H1 (cell line): ENCODE results near the gene OR10G3. TPM values are rescaled to one million over a fixed set of nuclear protein-coding genes. Genes with fewer than 3 reads are reported as not detected.

Experiments
- CTCF ChIA-PET: fragments of 300-600 bp; sonication (Branson Sonifier 250); formaldehyde crosslinking; loops from one replicate; lab custom pipeline; 2021; ENCODE audit not compliant: partially characterized antibody; lab: Charles Lee
- POLR2A ChIA-PET: fragments of 300-600 bp; sonication (Branson Sonifier 250); formaldehyde crosslinking; loops from one replicate; lab custom pipeline; 2021; ENCODE audit warnings: inconsistent platforms; ENCODE audit not compliant: partially characterized antibody; lab: Charles Lee
- DNase-seq, 2 experiments: peaks; one replicate each; pipeline versions ENCODE4 v3.0.0 to v3.0.0-alpha.2; 2010 to 2022; ENCODE audit warnings: low spot score in 2 of 2, low read depth in 1 of 2, mixed read lengths in 1 of 2
- FAIRE-seq: peaks from 2 replicates; lab custom pipeline; 2011; peaks lifted over from hg19 to GRCh38; lab: Jason Lieb, UNC
- H2AFZ ChIP-seq: 2 replicates; pipeline ENCODE4 v1.8.1; 2012; ENCODE audit warnings: low read length, inconsistent platforms
- H2AK5ac ChIP-seq: 2 replicates; pipeline ENCODE4 v1.6.1; 2013; ENCODE audit warnings: low read depth, low read length
- H2BK120ac ChIP-seq: replicated peaks from 2 replicates; pipeline ENCODE3; 2013; ENCODE audit warnings: low read depth, low read length, inconsistent platforms
- H2BK12ac ChIP-seq: 2 replicates; pipeline ENCODE4 v1.6.1; 2013; ENCODE audit warnings: low read depth, low read length
- H2BK15ac ChIP-seq: 2 replicates; pipeline ENCODE4 v1.6.1; 2013; ENCODE audit warnings: low read length
- H2BK20ac ChIP-seq: 2 replicates; pipeline ENCODE4 v1.6.1; 2013; ENCODE audit warnings: low read length
- H2BK5ac ChIP-seq: 2 replicates; pipeline ENCODE4 v1.6.1; 2013; ENCODE audit warnings: low read depth, low read length
- H3K14ac ChIP-seq: 2 replicates; pipeline ENCODE4 v1.6.1; 2013; ENCODE audit warnings: inconsistent platforms; ENCODE audit not compliant: insufficient read length
- H3K18ac ChIP-seq: 2 replicates; pipeline ENCODE4 v1.6.1; 2013; ENCODE audit warnings: low read length; ENCODE audit errors: extremely low read depth
- H3K23ac ChIP-seq: 2 replicates; pipeline ENCODE4 v1.6.1; 2013; ENCODE audit warnings: inconsistent platforms; ENCODE audit not compliant: insufficient read length
- H3K23me2 ChIP-seq: 2 replicates; pipeline ENCODE4 v1.6.1; 2013; ENCODE audit warnings: low read depth, low read length
- H3K27ac ChIP-seq: 2 replicates; pipeline ENCODE4 v1.6.1; 2011; ENCODE audit warnings: low read depth, low read length, inconsistent platforms
- H3K27me3 ChIP-seq, 4 experiments: replicated peaks in 1 of 4; 1 replicate in 1 of 4; 2 replicates in 3 of 4; pipeline versions ENCODE4 v1.6.1 to v1.8.1; 2011 to 2013; ENCODE audit warnings: low read length in 3 of 4, mild to moderate bottlenecking in 3 of 4, inconsistent platforms in 2 of 4, mixed read lengths in 2 of 4, moderate library complexity in 1 of 4; ENCODE audit not compliant: control insufficient read depth in 3 of 4, insufficient read depth in 3 of 4; ENCODE audit errors: extremely low read depth in 1 of 4
- H3K36me3 ChIP-seq, 4 experiments: 2 replicates each; pipeline versions ENCODE4 v1.6.1 to v1.8.1; 2011 to 2013; ENCODE audit warnings: mild to moderate bottlenecking in 4 of 4, low read length in 3 of 4, moderate library complexity in 2 of 4, control low read depth in 1 of 4, inconsistent platforms in 1 of 4; ENCODE audit not compliant: insufficient read depth in 4 of 4, control insufficient read depth in 2 of 4
- H3K4ac ChIP-seq: replicated peaks from 2 replicates; pipeline ENCODE3; 2013; ENCODE audit warnings: low read length, low read depth, mixed read lengths, inconsistent platforms; ENCODE audit not compliant: insufficient read length
- H3K4me1 ChIP-seq, 4 experiments: replicated peaks in 1 of 4; 1 replicate in 1 of 4; 2 replicates in 3 of 4; pipeline versions ENCODE4 v1.6.1 to v1.8.1; 2011 to 2013; ENCODE audit warnings: low read length in 3 of 4, inconsistent platforms in 2 of 4, mixed read lengths in 1 of 4; ENCODE audit not compliant: insufficient read depth in 4 of 4, control insufficient read depth in 3 of 4
- H3K4me2 ChIP-seq, 2 experiments: 2 replicates each; pipeline versions ENCODE4 v1.6.1 to v1.8.1; 2011 to 2013; ENCODE audit warnings: low read depth in 2 of 2, low read length in 2 of 2, control low read depth in 1 of 2, inconsistent platforms in 1 of 2, mild to moderate bottlenecking in 1 of 2; ENCODE audit not compliant: insufficient read depth in 1 of 2
- H3K4me3 ChIP-seq, 4 experiments: fragments of 200-600, 300-600 bp in 1 of 4; sonication (generic), shearing (Covaris generic), sonication (Bioruptor Twin) in 1 of 4; 2 replicates each; pipeline versions ENCODE4 v1.5.1 to v1.8.1; 2011 to 2016; ENCODE audit warnings: low read length in 4 of 4, low read depth in 3 of 4, control low read depth in 2 of 4, inconsistent platforms in 2 of 4, mild to moderate bottlenecking in 2 of 4, mixed read lengths in 1 of 4, moderate library complexity in 1 of 4; ENCODE audit not compliant: insufficient read depth in 2 of 4; ENCODE audit errors: extremely low read depth in 1 of 4
- H3K56ac ChIP-seq: replicated peaks from 2 replicates; pipeline ENCODE3; 2013; ENCODE audit warnings: low read depth, mild to moderate bottlenecking, mixed read lengths, low read length, inconsistent platforms; ENCODE audit not compliant: insufficient read length
- H3K79me1 ChIP-seq: 2 replicates; pipeline ENCODE4 v1.6.1; 2013; ENCODE audit warnings: low read depth, low read length, control low read depth
- H3K79me2 ChIP-seq, 2 experiments: 2 replicates each; pipeline versions ENCODE4 v1.6.1 to v1.8.1; 2012 to 2013; ENCODE audit warnings: low read length in 2 of 2, mild to moderate bottlenecking in 2 of 2, inconsistent platforms in 1 of 2; ENCODE audit not compliant: insufficient read depth in 2 of 2, control insufficient read depth in 1 of 2
- H3K9ac ChIP-seq, 4 experiments: replicated peaks in 1 of 4; 1 replicate in 1 of 4; 2 replicates in 3 of 4; pipeline versions ENCODE4 v1.6.1 to v1.8.1; 2011 to 2013; ENCODE audit warnings: low read depth in 3 of 4, low read length in 3 of 4, control low read depth in 2 of 4, mild to moderate bottlenecking in 2 of 4, moderate library complexity in 2 of 4, inconsistent platforms in 1 of 4; ENCODE audit errors: extremely low read depth in 1 of 4
- H3K9me3 ChIP-seq, 2 experiments: 2 replicates each; pipeline versions ENCODE4 v1.6.1 to v1.8.1; 2012 to 2013; ENCODE audit warnings: mild to moderate bottlenecking in 2 of 2, moderate library complexity in 2 of 2, control low read depth in 1 of 2, inconsistent platforms in 1 of 2, low read depth in 1 of 2, low read length in 1 of 2, mixed read lengths in 1 of 2; ENCODE audit not compliant: insufficient read depth in 2 of 2
- H4K20me1 ChIP-seq, 2 experiments: replicated peaks in 1 of 2; 2 replicates each; pipeline versions ENCODE3 to v1.8.1; 2011 to 2013; ENCODE audit warnings: inconsistent platforms in 2 of 2, low read length in 2 of 2, mild to moderate bottlenecking in 1 of 2; ENCODE audit not compliant: insufficient read depth in 2 of 2, control insufficient read depth in 1 of 2
- H4K5ac ChIP-seq: 2 replicates; pipeline ENCODE4 v1.6.1; 2013; ENCODE audit warnings: low read length, low read depth, mixed read lengths, inconsistent platforms; ENCODE audit not compliant: insufficient read length
- H4K8ac ChIP-seq: 2 replicates; pipeline ENCODE4 v1.8.0; 2013; ENCODE audit warnings: mild to moderate bottlenecking, moderate library complexity, low read length, inconsistent platforms; ENCODE audit not compliant: insufficient read depth; ENCODE audit errors: extremely low read depth
- H4K91ac ChIP-seq: replicated peaks from 2 replicates; pipeline ENCODE3; 2013; ENCODE audit warnings: low read length, mixed read lengths, inconsistent platforms; ENCODE audit not compliant: insufficient read length
- CEBPB ChIP-seq: IDR thresholded peaks from 2 replicates; pipeline ENCODE4 v1.6.1; 2012; ENCODE audit warnings: low read depth, low read length
- GABPA ChIP-seq: IDR thresholded peaks from 2 replicates; pipeline ENCODE4 v1.6.1; 2011; ENCODE audit warnings: mild to moderate bottlenecking, low read length, moderate library complexity, borderline replicate concordance; ENCODE audit not compliant: insufficient read depth
- HDAC2 ChIP-seq, 2 experiments: fragments of 300-600 bp in 1 of 2; sonication (generic) in 1 of 2; IDR thresholded peaks; 2 replicates each; pipeline ENCODE4 v1.6.1; 2011 to 2012; ENCODE audit warnings: low read depth in 2 of 2, low read length in 2 of 2, mild to moderate bottlenecking in 2 of 2, moderate library complexity in 2 of 2, borderline replicate concordance in 1 of 2, inconsistent platforms in 1 of 2
- POLR2AphosphoS5 ChIP-seq: IDR thresholded peaks from 2 replicates; pipeline ENCODE4 v1.6.1; 2011; ENCODE audit warnings: low read depth, low read length
- TBP ChIP-seq: IDR thresholded peaks from 2 replicates; pipeline ENCODE4 v1.6.1; 2011; ENCODE audit warnings: low read depth, low read length, improper control_type of control experiment
- TEAD4 ChIP-seq: IDR thresholded peaks from 2 replicates; pipeline ENCODE4 v1.6.1; 2012; ENCODE audit warnings: low read depth, low read length, inconsistent platforms, mixed read lengths
- ZNF274 ChIP-seq: IDR thresholded peaks from 2 replicates; pipeline ENCODE4 v1.7.0; 2012; ENCODE audit warnings: low read length, borderline replicate concordance; ENCODE audit errors: extremely low read depth
- WGBS, 2 experiments: shearing (Covaris generic) in 1 of 2; methylation state at CpG; one replicate each; pipeline versions ENCODE4 v1.1.6 to v1.1.7; 2013 to 2015; ENCODE audit warnings: low lambda C conversion rate in 2 of 2, mixed read lengths in 2 of 2, inconsistent platforms in 1 of 2, low coverage in 1 of 2, missing lambda C conversion rate in 1 of 2; ENCODE audit not compliant: insufficient replicate concordance in 2 of 2, insufficient coverage in 1 of 2, insufficient read length in 1 of 2; ENCODE audit errors: extremely low coverage in 1 of 2, missing lambda C conversion rate in 1 of 2; 5-methylcytosine and 5-hydroxymethylcytosine counted together
- polyA plus RNA-seq, 7 experiments: library from polyadenylated mRNA; depleted of rRNA in 3 of 7; stranded (reverse) in 5 of 7; unstranded in 2 of 7; fragments of >200 nt in 5 of 7; fragments of 200-250 nt in 2 of 7; gene quantifications; 1 replicate in 5 of 7; 2 replicates in 1 of 7; 4 replicates in 1 of 7; pipeline versions ENCODE4 v1.2.1 to v1.2.3, GENCODE V29; 2011 to 2013; ENCODE audit warnings: missing spikeins in 2 of 7, mixed read lengths in 2 of 7
- total RNA-seq: library from RNA; stranded (reverse); fragmentation: NEBNext Ultra II Directional; extraction: Animal tissue kit (Norgen Biotek cat#: 25700); gene quantifications from 2 replicates; pipeline ENCODE4 v1.2.1, GENCODE V29; 2021

OR10G3 gene
- total and polyA plus RNA-seq, 2 of the 8 experiments (the other 6 are each of a cell fraction or from before 2014, with no cell fraction given), result not detected

DNA sequence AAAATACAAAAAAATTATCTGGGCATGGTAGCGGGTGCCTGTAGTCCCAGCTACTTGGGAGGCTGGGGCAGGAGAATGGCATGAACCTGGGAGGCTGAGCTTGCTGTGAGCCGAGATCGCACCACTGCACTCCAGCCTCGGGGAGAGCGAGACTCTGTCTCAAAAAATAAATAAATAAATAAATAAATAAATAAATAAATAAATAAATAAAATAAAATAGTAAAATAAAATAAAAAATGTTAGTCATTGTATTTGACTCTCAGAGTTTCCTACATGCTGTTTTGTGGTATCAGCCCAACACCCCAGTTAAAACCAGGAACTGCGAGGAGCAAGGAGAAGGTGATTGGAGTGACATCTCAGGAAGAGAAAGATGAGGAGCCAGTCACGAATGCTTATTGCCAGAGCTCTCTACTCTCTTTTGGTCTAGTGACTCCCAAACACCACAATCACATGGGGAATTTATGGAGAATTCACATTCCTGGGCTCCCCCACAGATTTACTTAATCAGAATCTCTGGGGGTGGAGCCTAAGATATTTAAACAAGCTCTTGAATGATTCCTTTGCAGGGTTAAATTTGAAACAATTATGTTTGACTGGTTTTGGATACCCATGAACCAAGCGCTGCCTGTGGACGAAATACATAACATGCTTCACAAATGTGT is 38.3 kb downstream of the OR10G3 start:
- TF ChIP-seq TEAD4 (peak; percentile 56; the same call in 1 of the 2 replicates), ZNF274 (no peak), HDAC2 (IDR thresholded peaks at IDR 0.05; ENCODE audit: borderline replicate concordance in 1 of 2, low read depth in 2 of 2, low read length in 2 of 2) (no peak), POLR2AphosphoS5 (no peak), CEBPB (no peak), GABPA (no peak), TBP (no peak)
- Histone ChIP-seq H3K4me1 (peaks cover 0 to 18% (median 16%) of the 10 kb centered on the region in 4 experiments; a peak in 5 of 7 replicates), H2AK5ac (no peak overlapping the region; the same call in 1 of the 2 replicates), H3K23me2 (no peaks in the 10 kb centered on the region; the same call in none of the 2 replicates), H2BK20ac (no peak overlapping the region), H2BK12ac (peak overlapping the region; percentile 69; the same call in 1 of the 2 replicates), H4K5ac (peak overlapping the region; percentile 70), H3K27ac (no peak overlapping the region), H4K91ac (no peak overlapping the region), H3K9ac (no peak overlapping the region), H3K23ac (no peak overlapping the region), H3K4me2 (no peak overlapping the region), H2BK15ac (no peak overlapping the region), H3K79me1 (no peaks in the 10 kb centered on the region), H4K20me1 (no peaks in the 10 kb centered on the region), H2AFZ (no peak overlapping the region), H3K18ac (no peak overlapping the region), H3K4me3 (no peak overlapping the region), H2BK120ac (no peak overlapping the region), H3K14ac (no peak overlapping the region), H3K4ac (peak overlapping the region; percentile 66), H3K9me3 (0 out of 4 replicates have a peak, but pooled peaks cover 0 to under 1% of the 10 kb centered on the region in 2 experiments), H2BK5ac (peak overlapping the region; percentile 54; the same call in 1 of the 2 replicates), H3K36me3 (no peaks in the 10 kb centered on the region), H3K27me3 (no peaks in the 10 kb centered on the region), H4K8ac (no peak overlapping the region), H3K79me2 (peaks cover 3 to 24% of the 10 kb centered on the region in 2 experiments; a peak in 3 of 4 replicates), H3K56ac (no peak overlapping the region)
- ChIA-PET CTCF (interaction anchor here (2.1 kb wide), 1 partner anchor 43 kb away, joined by 7 read pairs; no protein-coding TSS in a partner anchor), POLR2A (interaction anchor here (1.0 to 32.5 kb wide), 6 partner anchors 12 to 275 kb away, joined by 3 to 769 read pairs (median 6); partner anchors contain the start of genes METTL3 and SALL2)
- DNase-seq (no peak), FAIRE-seq (peak; percentile 28)
- WGBS, 2 experiments, result 88% methylated on average over 9 of the region's 9 CpGs; no CpG with 5 or more reads in 1 of the 2 experiments
